Activated B cell treated with CpG ODN at 0.5 μM for 24 hours (primary cell): ENCODE data around the gene GNG7. TPM values are rescaled to one million over a fixed set of nuclear protein-coding genes. Genes with fewer than 3 reads are reported as not detected.

Experiments used
- ATAC-seq: fragments of 200-7000 bp; cut with Tn5 transposase; one replicate; pipeline ENCODE4 v1.10.0; 2021; ENCODE audit warnings: low read depth, mild to moderate bottlenecking, moderate library complexity
- CTCF ChIA-PET: fragments of 350-600 bp; sonication (Branson Sonifier 250); formaldehyde crosslinking; loops from one replicate; lab custom pipeline; 2021; ENCODE audit warnings: antibody characterized with exemption; lab: Charles Lee
- POLR2A ChIA-PET: fragments of 350-600 bp; sonication (Branson Sonifier 250); formaldehyde crosslinking; loops from one replicate; lab custom pipeline; 2021; ENCODE audit warnings: antibody characterized with exemption; lab: Charles Lee
- DNase-seq: peaks from one replicate; pipeline ENCODE4 v3.0.0; 2022
- H3K27ac Mint-ChIP-seq: one replicate; pipeline ENCODE4 v1.8.0; 2020; ENCODE audit warnings: mixed read lengths
- H3K27me3 Mint-ChIP-seq: one replicate; pipeline ENCODE4 v1.8.0; 2021; ENCODE audit warnings: mixed read lengths
- H3K36me3 Mint-ChIP-seq: one replicate; pipeline ENCODE4 v1.8.0; 2021; ENCODE audit warnings: low read depth, mixed read lengths
- H3K4me1 Mint-ChIP-seq: one replicate; pipeline ENCODE4 v1.8.0; 2021; ENCODE audit warnings: mixed read lengths
- H3K4me3 Mint-ChIP-seq: one replicate; pipeline ENCODE4 v1.8.0; 2020; ENCODE audit warnings: mild to moderate bottlenecking, mixed read lengths
- H3K9me3 Mint-ChIP-seq: one replicate; pipeline ENCODE4 v1.8.0; 2020; ENCODE audit warnings: mixed read lengths
- intact Hi-C: fragments of 100-400 bp; cut with micrococcal nuclease; formaldehyde crosslinking; loops from one replicate; pipeline ENCODE4 v1.15.1; 2024
- total RNA-seq: library from RNA; stranded (reverse); gene quantifications from 2 replicates; pipeline ENCODE4 v1.2.3, GENCODE V29; 2022
- TF ChIP-seq, protein P1 (sequence below): fragments of 200-600 bp; IDR thresholded peaks from one replicate; pipeline ENCODE4 v1.8.0; 2022; ENCODE audit warnings: antibody characterized with exemption, mild to moderate bottlenecking

GNG7 gene
- total RNA-seq, 1 donor from 2014 or later: 35.4 TPM

DNA sequence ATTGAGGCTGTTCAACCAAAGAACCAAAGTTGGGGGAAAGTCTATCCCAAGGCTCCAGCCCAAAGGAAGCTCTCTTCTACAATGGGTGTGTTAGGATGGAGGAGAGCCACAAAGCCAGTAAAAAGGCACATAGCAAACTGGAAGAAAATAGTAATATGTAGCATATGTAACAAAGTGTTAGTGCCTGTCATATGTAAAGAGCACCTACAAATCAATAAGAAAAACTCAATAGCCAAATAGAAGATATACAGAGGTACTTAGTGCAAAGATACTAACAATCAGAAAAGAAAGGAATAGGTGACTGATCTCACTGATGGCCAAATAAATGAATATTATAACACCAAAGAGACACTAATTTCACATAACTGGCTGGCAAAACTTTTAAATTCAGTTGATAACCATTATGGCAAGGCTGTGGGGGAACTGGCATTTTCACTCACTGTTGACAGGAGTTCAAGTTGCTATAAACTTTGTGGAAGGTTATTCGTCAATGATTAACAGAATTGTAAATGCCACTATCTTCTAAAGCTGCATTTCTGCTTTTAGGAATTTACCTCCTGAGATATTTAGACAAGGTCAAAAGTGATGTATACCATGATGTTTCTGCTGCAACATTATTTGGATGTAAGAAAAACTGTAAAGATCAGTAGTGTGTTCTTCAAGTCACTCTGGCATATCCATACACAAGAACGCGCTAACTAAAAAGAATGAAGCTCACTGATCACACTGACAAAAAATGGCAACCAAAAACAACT is 110.8 kb downstream of the GNG7 start:
- intact Hi-C loops: no loop called here
- CTCF ChIA-PET: interaction anchor here (1.7 kb wide), 1 partner anchor 20 kb away, joined by 4 read pairs; no protein-coding TSS in a partner anchor
- ATAC-seq (no peak), DNase-seq (no peak)
- H3K27me3 Mint-ChIP-seq: no peaks in the 10 kb centered on the region
- H3K9me3 Mint-ChIP-seq: no peaks in the 10 kb centered on the region
- TF ChIP-seq, protein P1, sequence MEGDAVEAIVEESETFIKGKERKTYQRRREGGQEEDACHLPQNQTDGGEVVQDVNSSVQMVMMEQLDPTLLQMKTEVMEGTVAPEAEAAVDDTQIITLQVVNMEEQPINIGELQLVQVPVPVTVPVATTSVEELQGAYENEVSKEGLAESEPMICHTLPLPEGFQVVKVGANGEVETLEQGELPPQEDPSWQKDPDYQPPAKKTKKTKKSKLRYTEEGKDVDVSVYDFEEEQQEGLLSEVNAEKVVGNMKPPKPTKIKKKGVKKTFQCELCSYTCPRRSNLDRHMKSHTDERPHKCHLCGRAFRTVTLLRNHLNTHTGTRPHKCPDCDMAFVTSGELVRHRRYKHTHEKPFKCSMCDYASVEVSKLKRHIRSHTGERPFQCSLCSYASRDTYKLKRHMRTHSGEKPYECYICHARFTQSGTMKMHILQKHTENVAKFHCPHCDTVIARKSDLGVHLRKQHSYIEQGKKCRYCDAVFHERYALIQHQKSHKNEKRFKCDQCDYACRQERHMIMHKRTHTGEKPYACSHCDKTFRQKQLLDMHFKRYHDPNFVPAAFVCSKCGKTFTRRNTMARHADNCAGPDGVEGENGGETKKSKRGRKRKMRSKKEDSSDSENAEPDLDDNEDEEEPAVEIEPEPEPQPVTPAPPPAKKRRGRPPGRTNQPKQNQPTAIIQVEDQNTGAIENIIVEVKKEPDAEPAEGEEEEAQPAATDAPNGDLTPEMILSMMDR: no peak
- H3K4me3 Mint-ChIP-seq: no peak overlapping the region
- H3K36me3 Mint-ChIP-seq: peaks cover 36% of the 10 kb centered on the region
- peak overlapping the region; percentile 50 for H3K27ac Mint-ChIP-seq
- POLR2A ChIA-PET: interaction anchor here (0.5 to 1.3 kb wide), 5 partner anchors 19 to 294 kb away, joined by 3 to 21 read pairs (median 4); partner anchors contain the start of gene GADD45B
- H3K4me1 Mint-ChIP-seq: peaks cover 54% of the 10 kb centered on the region

DNA sequence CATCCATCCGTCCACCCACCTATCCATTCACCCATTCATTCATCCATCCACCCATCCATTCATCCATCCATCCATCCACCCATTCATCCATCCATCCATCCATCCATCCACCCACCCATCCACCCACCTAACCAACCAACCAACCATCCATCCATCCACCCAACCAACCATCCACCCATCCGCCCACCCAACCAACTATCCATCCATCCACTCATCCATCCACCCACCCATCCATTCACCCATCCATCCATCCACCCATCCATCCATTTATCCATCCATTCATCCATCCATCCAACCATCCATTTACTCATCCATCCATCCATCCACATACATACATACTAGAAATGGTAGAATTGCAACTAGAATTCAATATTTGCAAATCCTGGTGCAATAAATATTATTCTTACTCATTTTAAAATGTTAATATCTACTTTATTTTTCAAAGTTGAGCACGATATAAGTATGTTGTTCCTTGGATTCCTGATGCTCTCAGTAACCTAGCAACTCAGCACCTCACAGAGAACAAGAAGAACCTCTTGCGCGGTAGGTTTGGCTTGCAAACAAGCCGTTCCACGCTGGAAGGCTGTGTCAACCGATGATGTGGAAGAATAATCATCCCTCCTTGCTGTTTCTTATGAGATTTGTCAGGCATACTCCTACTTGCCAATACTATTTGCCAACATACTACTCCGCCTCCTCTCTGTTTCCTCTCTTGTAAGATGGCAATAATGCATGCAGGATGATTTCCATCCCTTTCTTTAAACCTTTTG is 111.7 kb downstream of the GNG7 start:
- ATAC-seq (no peak), DNase-seq (no peak)
- ChIA-PET POLR2A (no interaction called here), CTCF (interaction anchor here (0.7 kb wide), 1 partner anchor 60 kb away, joined by 3 read pairs; no protein-coding TSS in a partner anchor)
- H3K27me3 Mint-ChIP-seq: no peaks in the 10 kb centered on the region
- H3K36me3 Mint-ChIP-seq: peaks cover 40% of the 10 kb centered on the region
- peaks cover 47% of the 10 kb centered on the region for H3K4me1 Mint-ChIP-seq
- H3K27ac Mint-ChIP-seq: no peak overlapping the region
- intact Hi-C loops: no loop called here
- no peak overlapping the region for H3K4me3 Mint-ChIP-seq
- TF ChIP-seq, protein P1: no peak
- H3K9me3 Mint-ChIP-seq: no peaks in the 10 kb centered on the region

DNA sequence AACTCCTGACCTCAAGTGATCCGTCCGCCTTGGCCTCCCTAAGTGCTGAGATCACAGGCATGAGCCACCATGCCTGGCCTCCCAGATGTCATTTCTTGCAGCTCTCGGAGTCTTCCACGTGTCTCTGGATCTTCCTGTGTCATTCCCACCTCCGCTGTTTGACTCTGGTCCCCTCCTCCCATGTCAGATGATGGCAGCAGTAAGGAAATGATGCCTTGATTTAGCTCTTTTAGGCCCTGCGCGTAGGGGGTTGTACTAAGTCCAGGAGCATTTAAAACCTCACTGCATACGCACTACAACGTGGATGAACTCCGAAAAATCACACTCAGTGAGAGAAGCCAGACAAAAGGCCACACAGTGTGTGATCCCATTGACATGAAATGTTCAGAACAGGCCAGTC is 113.1 kb downstream of the GNG7 start:
- TF ChIP-seq, protein P1: no peak
- Mint-ChIP-seq H3K4me1 (peaks cover 41% of the 10 kb centered on the region), H3K27ac (peak overlapping the region; percentile 31), H3K36me3 (peaks cover 41% of the 10 kb centered on the region), H3K27me3 (no peaks in the 10 kb centered on the region), H3K9me3 (no peaks in the 10 kb centered on the region), H3K4me3 (no peak overlapping the region)
- intact Hi-C loops: no loop called here
- ATAC-seq (no peak), DNase-seq (no peak)
- POLR2A ChIA-PET: interaction anchor here (0.8 to 0.9 kb wide), 2 partner anchors 10 to 111 kb away, joined by 3 read pairs; no protein-coding TSS in a partner anchor
- CTCF ChIA-PET: no interaction called here

DNA sequence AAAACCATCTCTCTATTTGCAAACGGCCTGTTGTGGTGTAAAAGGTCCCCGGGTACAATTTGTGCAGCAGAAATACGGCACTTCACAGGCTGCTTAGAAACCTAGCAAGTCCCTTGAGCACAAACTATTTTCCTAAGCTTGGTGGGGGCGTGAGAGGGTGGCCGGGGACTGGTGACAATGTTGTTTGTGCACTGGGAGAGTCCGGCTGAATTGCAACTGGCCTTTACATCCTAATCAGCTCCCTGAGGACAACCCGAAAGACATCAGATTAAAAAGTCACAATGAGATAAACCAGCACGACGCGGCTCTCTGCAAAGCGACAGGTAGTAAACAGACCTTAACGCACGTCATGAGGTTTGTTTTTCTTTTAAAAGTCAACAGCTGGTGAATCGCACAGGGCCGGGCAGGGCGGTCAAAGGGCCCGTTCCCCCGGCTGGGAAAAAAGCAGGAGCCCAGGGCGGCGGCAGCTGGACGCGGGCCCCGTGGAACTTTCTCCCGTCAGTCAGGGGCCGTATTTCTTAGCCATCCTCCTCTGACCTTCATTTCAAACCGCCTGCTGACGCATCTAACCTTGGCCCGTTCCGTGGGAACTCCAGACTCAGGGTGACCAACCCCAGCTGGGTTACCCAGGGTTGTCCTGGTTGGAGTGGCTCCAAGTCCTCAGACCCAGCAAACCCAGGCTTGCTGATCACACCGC is 114.3 kb downstream of the GNG7 start:
- Mint-ChIP-seq H3K27ac (peak overlapping the region; percentile 53), H3K27me3 (no peaks in the 10 kb centered on the region), H3K9me3 (peaks cover 1% of the 10 kb centered on the region), H3K4me3 (no peak overlapping the region), H3K4me1 (peaks cover 31% of the 10 kb centered on the region), H3K36me3 (peaks cover 46% of the 10 kb centered on the region)
- POLR2A ChIA-PET: no interaction called here
- ATAC-seq: no peak
- TF ChIP-seq, protein P1: no peak
- no peak for DNase-seq
- intact Hi-C loops: no loop called here
- CTCF ChIA-PET: no interaction called here
